H1 (cell line): ENCODE data around the gene LRRC72. TPM values are rescaled to one million over a fixed set of nuclear protein-coding genes. Genes with fewer than 3 reads are reported as not detected.

ENCODE experiments used
- CTCF ChIA-PET: fragments of 300-600 bp; sonication (Branson Sonifier 250); formaldehyde crosslinking; loops from one replicate; lab custom pipeline; 2021; ENCODE audit not compliant: partially characterized antibody; lab: Charles Lee
- POLR2A ChIA-PET: fragments of 300-600 bp; sonication (Branson Sonifier 250); formaldehyde crosslinking; loops from one replicate; lab custom pipeline; 2021; ENCODE audit warnings: inconsistent platforms; ENCODE audit not compliant: partially characterized antibody; lab: Charles Lee
- DNase-seq, 2 experiments: peaks; one replicate each; pipeline versions ENCODE4 v3.0.0 to v3.0.0-alpha.2; 2010 to 2022; ENCODE audit warnings: low spot score in 2 of 2, low read depth in 1 of 2, mixed read lengths in 1 of 2
- FAIRE-seq: peaks from 2 replicates; lab custom pipeline; 2011; peaks lifted over from hg19 to GRCh38; lab: Jason Lieb, UNC
- H2AFZ ChIP-seq: 2 replicates; pipeline ENCODE4 v1.8.1; 2012; ENCODE audit warnings: low read length, inconsistent platforms
- H2AK5ac ChIP-seq: 2 replicates; pipeline ENCODE4 v1.6.1; 2013; ENCODE audit warnings: low read depth, low read length
- H2BK120ac ChIP-seq: replicated peaks from 2 replicates; pipeline ENCODE3; 2013; ENCODE audit warnings: low read depth, low read length, inconsistent platforms
- H2BK12ac ChIP-seq: 2 replicates; pipeline ENCODE4 v1.6.1; 2013; ENCODE audit warnings: low read depth, low read length
- H2BK15ac ChIP-seq: 2 replicates; pipeline ENCODE4 v1.6.1; 2013; ENCODE audit warnings: low read length
- H2BK20ac ChIP-seq: 2 replicates; pipeline ENCODE4 v1.6.1; 2013; ENCODE audit warnings: low read length
- H2BK5ac ChIP-seq: 2 replicates; pipeline ENCODE4 v1.6.1; 2013; ENCODE audit warnings: low read depth, low read length
- H3K14ac ChIP-seq: 2 replicates; pipeline ENCODE4 v1.6.1; 2013; ENCODE audit warnings: inconsistent platforms; ENCODE audit not compliant: insufficient read length
- H3K18ac ChIP-seq: 2 replicates; pipeline ENCODE4 v1.6.1; 2013; ENCODE audit warnings: low read length; ENCODE audit errors: extremely low read depth
- H3K23ac ChIP-seq: 2 replicates; pipeline ENCODE4 v1.6.1; 2013; ENCODE audit warnings: inconsistent platforms; ENCODE audit not compliant: insufficient read length
- H3K23me2 ChIP-seq: 2 replicates; pipeline ENCODE4 v1.6.1; 2013; ENCODE audit warnings: low read depth, low read length
- H3K27ac ChIP-seq: 2 replicates; pipeline ENCODE4 v1.6.1; 2011; ENCODE audit warnings: low read depth, low read length, inconsistent platforms
- H3K27me3 ChIP-seq, 4 experiments: replicated peaks in 1 of 4; 1 replicate in 1 of 4; 2 replicates in 3 of 4; pipeline versions ENCODE4 v1.6.1 to v1.8.1; 2011 to 2013; ENCODE audit warnings: low read length in 3 of 4, mild to moderate bottlenecking in 3 of 4, inconsistent platforms in 2 of 4, mixed read lengths in 2 of 4, moderate library complexity in 1 of 4; ENCODE audit not compliant: control insufficient read depth in 3 of 4, insufficient read depth in 3 of 4; ENCODE audit errors: extremely low read depth in 1 of 4
- H3K36me3 ChIP-seq, 4 experiments: 2 replicates each; pipeline versions ENCODE4 v1.6.1 to v1.8.1; 2011 to 2013; ENCODE audit warnings: mild to moderate bottlenecking in 4 of 4, low read length in 3 of 4, moderate library complexity in 2 of 4, control low read depth in 1 of 4, inconsistent platforms in 1 of 4; ENCODE audit not compliant: insufficient read depth in 4 of 4, control insufficient read depth in 2 of 4
- H3K4ac ChIP-seq: replicated peaks from 2 replicates; pipeline ENCODE3; 2013; ENCODE audit warnings: low read length, low read depth, mixed read lengths, inconsistent platforms; ENCODE audit not compliant: insufficient read length
- H3K4me1 ChIP-seq, 4 experiments: replicated peaks in 1 of 4; 1 replicate in 1 of 4; 2 replicates in 3 of 4; pipeline versions ENCODE4 v1.6.1 to v1.8.1; 2011 to 2013; ENCODE audit warnings: low read length in 3 of 4, inconsistent platforms in 2 of 4, mixed read lengths in 1 of 4; ENCODE audit not compliant: insufficient read depth in 4 of 4, control insufficient read depth in 3 of 4
- H3K4me2 ChIP-seq, 2 experiments: 2 replicates each; pipeline versions ENCODE4 v1.6.1 to v1.8.1; 2011 to 2013; ENCODE audit warnings: low read depth in 2 of 2, low read length in 2 of 2, control low read depth in 1 of 2, inconsistent platforms in 1 of 2, mild to moderate bottlenecking in 1 of 2; ENCODE audit not compliant: insufficient read depth in 1 of 2
- H3K4me3 ChIP-seq, 4 experiments: fragments of 200-600, 300-600 bp in 1 of 4; sonication (generic), shearing (Covaris generic), sonication (Bioruptor Twin) in 1 of 4; 2 replicates each; pipeline versions ENCODE4 v1.5.1 to v1.8.1; 2011 to 2016; ENCODE audit warnings: low read length in 4 of 4, low read depth in 3 of 4, control low read depth in 2 of 4, inconsistent platforms in 2 of 4, mild to moderate bottlenecking in 2 of 4, mixed read lengths in 1 of 4, moderate library complexity in 1 of 4; ENCODE audit not compliant: insufficient read depth in 2 of 4; ENCODE audit errors: extremely low read depth in 1 of 4
- H3K56ac ChIP-seq: replicated peaks from 2 replicates; pipeline ENCODE3; 2013; ENCODE audit warnings: low read depth, mild to moderate bottlenecking, mixed read lengths, low read length, inconsistent platforms; ENCODE audit not compliant: insufficient read length
- H3K79me1 ChIP-seq: 2 replicates; pipeline ENCODE4 v1.6.1; 2013; ENCODE audit warnings: low read depth, low read length, control low read depth
- H3K79me2 ChIP-seq, 2 experiments: 2 replicates each; pipeline versions ENCODE4 v1.6.1 to v1.8.1; 2012 to 2013; ENCODE audit warnings: low read length in 2 of 2, mild to moderate bottlenecking in 2 of 2, inconsistent platforms in 1 of 2; ENCODE audit not compliant: insufficient read depth in 2 of 2, control insufficient read depth in 1 of 2
- H3K9ac ChIP-seq, 4 experiments: replicated peaks in 1 of 4; 1 replicate in 1 of 4; 2 replicates in 3 of 4; pipeline versions ENCODE4 v1.6.1 to v1.8.1; 2011 to 2013; ENCODE audit warnings: low read depth in 3 of 4, low read length in 3 of 4, control low read depth in 2 of 4, mild to moderate bottlenecking in 2 of 4, moderate library complexity in 2 of 4, inconsistent platforms in 1 of 4; ENCODE audit errors: extremely low read depth in 1 of 4
- H3K9me3 ChIP-seq, 2 experiments: 2 replicates each; pipeline versions ENCODE4 v1.6.1 to v1.8.1; 2012 to 2013; ENCODE audit warnings: mild to moderate bottlenecking in 2 of 2, moderate library complexity in 2 of 2, control low read depth in 1 of 2, inconsistent platforms in 1 of 2, low read depth in 1 of 2, low read length in 1 of 2, mixed read lengths in 1 of 2; ENCODE audit not compliant: insufficient read depth in 2 of 2
- H4K20me1 ChIP-seq, 2 experiments: replicated peaks in 1 of 2; 2 replicates each; pipeline versions ENCODE3 to v1.8.1; 2011 to 2013; ENCODE audit warnings: inconsistent platforms in 2 of 2, low read length in 2 of 2, mild to moderate bottlenecking in 1 of 2; ENCODE audit not compliant: insufficient read depth in 2 of 2, control insufficient read depth in 1 of 2
- H4K5ac ChIP-seq: 2 replicates; pipeline ENCODE4 v1.6.1; 2013; ENCODE audit warnings: low read length, low read depth, mixed read lengths, inconsistent platforms; ENCODE audit not compliant: insufficient read length
- H4K8ac ChIP-seq: 2 replicates; pipeline ENCODE4 v1.8.0; 2013; ENCODE audit warnings: mild to moderate bottlenecking, moderate library complexity, low read length, inconsistent platforms; ENCODE audit not compliant: insufficient read depth; ENCODE audit errors: extremely low read depth
- H4K91ac ChIP-seq: replicated peaks from 2 replicates; pipeline ENCODE3; 2013; ENCODE audit warnings: low read length, mixed read lengths, inconsistent platforms; ENCODE audit not compliant: insufficient read length
- ASH2L ChIP-seq: fragments of 200-600, 300-600 bp; sonication (generic); IDR thresholded peaks from one replicate; pipeline ENCODE4 v1.7.1; 2017; ENCODE audit warnings: low read length
- BACH1 ChIP-seq: IDR thresholded peaks from 2 replicates; pipeline ENCODE4 v1.6.1; 2012; ENCODE audit warnings: low read length, improper control_type of control experiment
- CHD1 ChIP-seq: IDR thresholded peaks from 2 replicates; pipeline ENCODE4 v1.6.1; 2012; ENCODE audit warnings: low read depth, low read length, improper control_type of control experiment
- EGR1 ChIP-seq: IDR thresholded peaks from 2 replicates; pipeline ENCODE4 v1.6.1; 2011; ENCODE audit warnings: low read depth, low read length, borderline replicate concordance
- KDM5A ChIP-seq: fragments of 200-600 bp; IDR thresholded peaks from 2 replicates; pipeline ENCODE4 v1.7.1; 2012; ENCODE audit warnings: mild to moderate bottlenecking, low read length, inconsistent platforms, mixed read lengths
- MAFK ChIP-seq: IDR thresholded peaks from 2 replicates; pipeline ENCODE4 v1.6.1; 2012; ENCODE audit warnings: low read depth, mild to moderate bottlenecking, improper control_type of control experiment, low read length
- PHF8 ChIP-seq: fragments of 200-600 bp; sonication (generic); conservative IDR thresholded peaks from 2 replicates; pipeline ENCODE4 v1.7.1; 2012; ENCODE audit warnings: low read depth, mild to moderate bottlenecking, inconsistent platforms, low read length, moderate library complexity
- SAP30 ChIP-seq: fragments of 300-600 bp; sonication (generic); IDR thresholded peaks from 2 replicates; pipeline ENCODE4 v1.7.1; 2012; ENCODE audit warnings: low read length, moderate library complexity, mild to moderate bottlenecking, inconsistent platforms; ENCODE audit not compliant: insufficient read depth, insufficient replicate concordance
- SP4 ChIP-seq: IDR thresholded peaks from 2 replicates; pipeline ENCODE4 v1.6.1; 2012; ENCODE audit warnings: low read length, inconsistent platforms
- TAF1 ChIP-seq: IDR thresholded peaks from 2 replicates; pipeline ENCODE4 v1.6.1; 2011; ENCODE audit warnings: mild to moderate bottlenecking, low read depth, low read length
- TBP ChIP-seq: IDR thresholded peaks from 2 replicates; pipeline ENCODE4 v1.6.1; 2011; ENCODE audit warnings: low read depth, low read length, improper control_type of control experiment
- TEAD4 ChIP-seq: IDR thresholded peaks from 2 replicates; pipeline ENCODE4 v1.6.1; 2012; ENCODE audit warnings: low read depth, low read length, inconsistent platforms, mixed read lengths
- WGBS, 2 experiments: shearing (Covaris generic) in 1 of 2; methylation state at CpG; one replicate each; pipeline versions ENCODE4 v1.1.6 to v1.1.7; 2013 to 2015; ENCODE audit warnings: low lambda C conversion rate in 2 of 2, mixed read lengths in 2 of 2, inconsistent platforms in 1 of 2, low coverage in 1 of 2, missing lambda C conversion rate in 1 of 2; ENCODE audit not compliant: insufficient replicate concordance in 2 of 2, insufficient coverage in 1 of 2, insufficient read length in 1 of 2; ENCODE audit errors: extremely low coverage in 1 of 2, missing lambda C conversion rate in 1 of 2; 5-methylcytosine and 5-hydroxymethylcytosine counted together
- polyA plus RNA-seq, 7 experiments: library from polyadenylated mRNA; depleted of rRNA in 3 of 7; stranded (reverse) in 5 of 7; unstranded in 2 of 7; fragments of >200 nt in 5 of 7; fragments of 200-250 nt in 2 of 7; gene quantifications; 1 replicate in 5 of 7; 2 replicates in 1 of 7; 4 replicates in 1 of 7; pipeline versions ENCODE4 v1.2.1 to v1.2.3, GENCODE V29; 2011 to 2013; ENCODE audit warnings: missing spikeins in 2 of 7, mixed read lengths in 2 of 7
- total RNA-seq: library from RNA; stranded (reverse); fragmentation: NEBNext Ultra II Directional; extraction: Animal tissue kit (Norgen Biotek cat#: 25700); gene quantifications from 2 replicates; pipeline ENCODE4 v1.2.1, GENCODE V29; 2021
- TF ChIP-seq, protein P1 (sequence below): IDR thresholded peaks from 2 replicates; pipeline ENCODE4 v1.6.1; 2011; ENCODE audit warnings: low read depth, mild to moderate bottlenecking, low read length; ENCODE audit not compliant: insufficient read depth

Gene LRRC72
- total and polyA plus RNA-seq, 2 of the 8 experiments (the other 6 are each of a cell fraction or from before 2014, with no cell fraction given), result not detected

DNA sequence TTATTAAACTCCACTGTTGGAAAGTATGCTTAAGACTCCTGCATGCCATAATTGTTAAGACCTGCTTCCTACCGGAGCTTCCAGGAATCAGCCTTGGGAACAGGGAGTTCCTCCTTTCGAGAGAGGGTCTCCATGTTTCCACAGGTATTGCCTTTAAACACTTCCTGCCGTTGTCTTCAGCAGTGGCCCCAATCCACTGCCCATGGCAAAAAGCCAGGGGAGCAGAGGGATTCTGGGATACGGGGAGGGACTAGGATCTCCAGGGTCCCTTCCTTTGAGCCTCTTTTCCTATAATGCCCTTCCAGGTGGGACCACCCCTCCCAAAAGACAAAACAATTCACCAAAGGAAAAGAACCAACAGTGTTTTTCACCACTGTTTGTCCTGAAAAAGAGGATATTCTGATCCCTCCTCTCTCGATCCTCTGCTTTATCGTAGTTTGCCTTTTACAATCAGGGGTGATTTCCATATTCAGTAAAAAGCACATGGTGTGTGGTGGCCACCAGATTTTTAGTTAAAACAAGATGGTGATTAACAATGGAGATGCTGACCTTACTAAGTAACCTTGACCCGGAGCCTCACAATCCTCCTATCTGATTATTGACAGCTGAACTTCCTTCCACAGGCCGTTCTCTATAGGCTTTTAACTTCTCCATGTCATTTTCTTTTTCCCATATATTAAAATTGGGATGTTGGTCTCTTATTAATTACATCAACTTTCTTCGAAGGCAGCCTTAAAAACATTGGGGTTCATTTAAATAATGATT, 36.0 kb downstream of the LRRC72 start:
- Histone ChIP-seq H4K20me1 (no peaks in the 10 kb centered on the region), H3K4me2 (no peak overlapping the region)
- POLR2A ChIA-PET, result no interaction called here
- TF ChIP-seq MAFK (no peak), TEAD4 (no peak), SAP30 (no peak), KDM5A (no peak), TBP (no peak), ASH2L (no peak), BACH1 (no peak), SP4 (no peak), EGR1 (no peak), CHD1 (no peak), PHF8 (no peak), TAF1 (no peak)
- TF ChIP-seq, protein P1, sequence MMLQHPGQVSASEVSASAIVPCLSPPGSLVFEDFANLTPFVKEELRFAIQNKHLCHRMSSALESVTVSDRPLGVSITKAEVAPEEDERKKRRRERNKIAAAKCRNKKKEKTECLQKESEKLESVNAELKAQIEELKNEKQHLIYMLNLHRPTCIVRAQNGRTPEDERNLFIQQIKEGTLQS, result no peak

More for the DNA sequence above, 36.0 kb downstream of the LRRC72 start:
- Histone ChIP-seq H3K27me3 (no peaks in the 10 kb centered on the region), H2BK12ac (no peak overlapping the region), H4K8ac (no peak overlapping the region), H2BK120ac (no peak overlapping the region), H2BK5ac (no peak overlapping the region), H4K91ac (no peak overlapping the region), H3K18ac (no peak overlapping the region), H3K79me1 (no peaks in the 10 kb centered on the region), H3K36me3 (no peaks in the 10 kb centered on the region), H3K27ac (no peak overlapping the region), H3K9me3 (no peaks in the 10 kb centered on the region), H3K4ac (no peak overlapping the region), H3K9ac (no peak overlapping the region), H2BK15ac (no peak overlapping the region), H3K56ac (no peak overlapping the region), H3K14ac (no peak overlapping the region), H3K4me3 (no peak overlapping the region), H3K23me2 (no peaks in the 10 kb centered on the region), H2BK20ac (no peak overlapping the region), H2AFZ (0 out of 2 replicates have a peak overlapping the region, but pooled peaks have one; percentile 73), H3K79me2 (no peaks in the 10 kb centered on the region), H2AK5ac (no peak overlapping the region), H4K5ac (no peak overlapping the region), H3K4me1 (no peaks in the 10 kb centered on the region), H3K23ac (no peak overlapping the region)
- DNase-seq (no peak), FAIRE-seq (no peak)
- 91% methylated on average over 9 of the region's 9 CpGs; no CpG with 5 or more reads in 1 of the 2 experiments for WGBS, 2 experiments
- CTCF ChIA-PET, result interaction anchor here (0.7 to 3.3 kb wide), 8 partner anchors 9 to 1547 kb away, joined by 3 to 27 read pairs (median 4); no protein-coding TSS in a partner anchor
